ENCODE measurements around the gene STAMBPL1.

STAMBPL1 gene

DNA sequence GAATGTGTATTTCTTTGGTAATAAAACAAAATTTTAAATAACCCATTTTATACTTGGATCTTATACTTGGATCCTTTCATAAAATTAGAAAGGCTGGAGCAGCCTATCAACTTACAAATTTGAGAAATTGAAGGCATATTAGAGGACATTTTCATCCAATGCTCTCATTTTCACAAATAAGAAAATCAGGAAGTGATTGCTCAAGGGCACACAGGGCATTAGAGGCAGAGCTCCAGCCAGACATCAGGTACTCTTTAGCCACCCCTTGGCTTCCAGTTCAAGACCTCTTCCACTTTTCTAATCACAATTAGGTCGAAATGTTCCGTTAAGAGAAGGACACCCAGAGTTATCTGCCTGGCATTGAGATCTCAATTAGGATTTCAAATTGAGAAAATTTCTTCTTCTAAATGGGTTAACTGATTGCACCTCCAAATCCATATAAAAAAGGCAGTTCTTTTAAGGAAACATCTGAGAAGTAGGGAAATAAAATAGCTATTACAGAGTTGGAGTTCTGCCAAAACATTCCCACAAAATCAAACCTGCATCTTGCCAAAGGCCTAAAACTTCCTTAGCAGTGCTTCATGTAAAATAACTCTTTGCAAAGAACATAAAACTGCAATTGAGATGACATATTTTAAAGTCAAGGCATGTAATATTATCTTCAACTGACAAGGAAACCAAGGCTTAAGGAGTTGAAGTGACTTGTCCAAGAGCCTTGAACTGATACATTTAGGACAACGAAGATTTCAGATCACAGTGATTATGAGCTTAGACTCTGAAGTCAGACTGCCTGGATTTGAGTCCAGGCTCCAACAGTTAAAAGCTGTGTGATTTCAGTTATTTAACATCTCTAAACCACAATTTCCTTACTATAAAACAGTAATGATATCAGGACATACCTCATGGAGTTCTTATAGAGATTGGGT is 70.1 kb downstream of the STAMBPL1 start:
- no peak for DNase-seq (ENCODE audit: low read depth in 2 of 2)

DNA sequence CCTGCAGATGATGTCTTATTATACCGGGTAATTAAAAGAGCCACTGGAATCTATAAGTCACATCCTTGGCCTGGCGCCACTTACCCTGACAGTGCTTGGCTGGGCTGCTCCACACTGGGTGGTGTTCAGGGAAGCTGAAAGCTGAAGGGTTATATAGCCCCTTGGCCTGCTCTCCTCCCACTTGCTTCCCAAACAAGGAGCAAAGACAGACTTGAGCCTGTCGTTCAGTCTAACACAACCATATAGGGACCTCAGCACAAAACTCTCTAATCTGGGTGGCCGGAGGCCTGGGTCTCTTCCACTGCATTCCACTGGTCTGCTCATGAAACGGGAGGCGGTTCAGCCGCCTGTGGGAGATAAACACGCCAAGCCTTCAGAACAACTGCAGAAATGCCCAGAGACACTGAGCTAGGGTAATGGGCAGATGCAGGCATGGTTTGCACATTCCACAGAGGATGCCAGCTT is 72.6 kb downstream of the STAMBPL1 start, which contains the start of gene ACTA2:
Gene ACTA2, minus strand, starts transcription at position 127 of the 465 bp plus-strand sequence. CDS start 3,843 bp downstream, outside the sequence.
- DNase-seq (ENCODE audit: low read depth in 2 of 2): no peak

DNA sequence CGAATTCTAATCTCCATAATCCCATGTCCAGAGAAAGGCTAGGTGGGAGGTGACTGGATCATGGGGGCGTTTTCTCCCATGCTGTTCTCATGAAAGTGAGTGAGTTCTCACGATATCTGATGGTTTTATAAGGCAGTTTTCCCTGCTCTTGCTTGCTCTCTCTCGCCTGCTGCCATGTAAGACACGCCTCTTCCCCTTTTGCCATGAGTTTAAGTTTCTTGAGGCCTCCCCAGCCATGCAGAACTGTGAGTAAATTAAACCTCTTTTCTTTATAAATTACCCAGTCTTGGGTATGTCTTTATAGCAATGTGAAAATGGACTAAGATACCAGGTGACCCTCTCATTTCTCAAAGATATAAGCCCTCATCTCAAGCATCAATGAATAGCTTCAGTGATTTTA is 73.6 kb downstream of the STAMBPL1 start:
- DNase-seq (ENCODE audit: low read depth in 2 of 2): no peak

DNA sequence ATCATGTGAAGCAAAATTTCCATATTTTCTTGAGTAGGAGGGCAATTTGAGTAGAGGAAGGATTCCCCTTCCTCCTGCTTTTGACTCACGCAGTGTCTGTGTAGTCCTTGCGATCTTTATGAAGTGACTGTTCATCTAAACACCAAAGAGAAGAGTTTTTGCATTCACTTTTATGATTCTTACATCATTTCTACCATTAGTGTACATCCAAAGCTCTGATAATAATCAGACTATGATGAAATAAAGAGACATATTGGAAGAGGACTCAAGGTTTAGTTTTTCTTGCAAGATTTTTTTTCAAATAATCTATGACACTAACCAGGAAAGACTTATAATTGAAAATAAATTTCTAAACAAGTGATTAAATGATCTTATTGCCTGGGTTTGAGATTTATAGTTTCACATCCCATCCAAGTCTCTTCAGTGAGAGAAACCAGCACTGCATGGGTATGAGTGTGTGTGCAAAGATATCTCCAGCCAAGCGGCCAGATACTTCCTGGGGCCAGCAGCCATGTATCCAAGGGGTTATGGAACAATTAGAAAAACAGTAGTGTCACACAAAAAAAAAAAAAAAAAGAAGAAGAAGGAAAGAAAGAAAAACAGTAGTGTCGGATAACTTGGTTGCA is 74.5 kb downstream of the STAMBPL1 start:
- no peak for DNase-seq (ENCODE audit: low read depth in 2 of 2)

DNA sequence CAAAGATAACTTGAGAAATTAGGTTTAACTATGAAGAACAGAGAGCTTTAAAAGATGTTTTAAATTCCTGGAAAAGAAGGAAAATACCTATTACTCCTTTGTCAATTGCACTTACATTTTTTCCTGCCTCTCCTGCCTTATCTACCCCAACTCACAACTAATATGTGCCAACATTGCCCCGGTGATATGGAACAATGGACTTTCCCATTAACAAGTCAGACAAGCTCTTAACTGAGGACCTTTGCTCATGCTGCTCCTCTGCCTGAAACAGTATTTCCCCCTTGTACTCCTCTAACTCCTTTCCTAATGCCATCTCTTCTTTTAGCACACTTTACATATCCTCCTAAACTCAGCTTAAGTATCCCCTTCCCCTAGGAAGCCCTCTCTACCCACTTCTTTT is 77.3 kb downstream of the STAMBPL1 start:
- DNase-seq (ENCODE audit: low read depth in 2 of 2): no peak

DNA sequence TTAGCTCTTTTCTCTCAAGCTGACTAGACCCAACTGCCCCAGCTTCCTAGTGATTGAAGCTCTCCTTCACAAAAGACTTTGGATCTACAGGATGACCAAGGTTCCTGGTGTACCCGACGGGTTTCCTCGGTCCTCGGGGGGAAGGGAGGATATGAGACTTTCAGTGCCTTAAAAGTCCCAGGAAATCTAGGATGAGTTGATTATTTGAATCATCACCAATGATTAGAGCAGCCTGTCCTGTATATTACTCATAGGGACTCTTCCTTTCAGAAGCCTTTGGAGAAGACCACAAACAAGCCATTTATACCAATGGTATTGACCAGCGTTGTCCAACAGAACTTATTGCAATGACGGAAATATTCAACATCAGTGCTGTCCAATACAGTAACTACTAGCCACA is 78.7 kb downstream of the STAMBPL1 start:
- no peak for DNase-seq (ENCODE audit: low read depth in 2 of 2)

DNA sequence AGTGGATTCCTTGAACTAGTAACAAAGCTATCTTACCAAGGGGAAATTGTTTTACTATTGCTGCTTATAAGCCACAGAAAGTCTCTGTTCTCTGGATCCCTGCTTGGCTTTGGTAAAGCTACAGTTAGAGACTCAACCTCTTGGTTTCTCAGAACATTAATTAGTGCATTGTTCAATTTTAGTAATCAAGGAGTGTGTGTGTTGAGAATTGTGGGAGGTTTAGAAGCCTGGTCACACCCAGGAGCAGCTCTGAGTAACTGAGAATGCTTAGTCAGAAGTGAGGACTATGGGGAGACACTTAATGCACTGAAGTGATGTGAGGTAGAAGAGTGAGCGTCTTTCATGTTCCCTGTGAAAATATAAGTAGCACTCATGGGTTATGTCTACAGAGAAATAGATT is 80.8 kb downstream of the STAMBPL1 start:
- no peak for DNase-seq (ENCODE audit: low read depth in 2 of 2)

DNA sequence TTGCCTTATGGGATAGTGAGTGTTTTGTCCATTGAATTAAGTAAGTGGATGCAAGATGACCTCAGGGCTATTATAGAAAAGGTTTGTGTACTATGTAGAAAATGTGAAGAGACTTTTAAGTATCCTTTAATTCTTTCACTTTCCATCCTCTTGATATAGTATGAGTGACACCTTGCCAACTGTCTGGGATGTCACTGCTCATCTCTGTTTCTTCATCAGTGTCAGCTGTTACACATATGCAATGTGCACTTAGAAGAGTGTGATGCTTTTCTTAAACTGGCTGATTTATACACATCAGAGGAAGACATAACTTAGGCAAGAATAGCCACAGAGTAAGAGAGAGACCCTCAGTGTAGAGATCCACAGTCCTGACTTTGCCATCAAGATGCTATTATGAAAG is 81.2 kb downstream of the STAMBPL1 start:
- DNase-seq (ENCODE audit: low read depth in 2 of 2): no peak

DNA sequence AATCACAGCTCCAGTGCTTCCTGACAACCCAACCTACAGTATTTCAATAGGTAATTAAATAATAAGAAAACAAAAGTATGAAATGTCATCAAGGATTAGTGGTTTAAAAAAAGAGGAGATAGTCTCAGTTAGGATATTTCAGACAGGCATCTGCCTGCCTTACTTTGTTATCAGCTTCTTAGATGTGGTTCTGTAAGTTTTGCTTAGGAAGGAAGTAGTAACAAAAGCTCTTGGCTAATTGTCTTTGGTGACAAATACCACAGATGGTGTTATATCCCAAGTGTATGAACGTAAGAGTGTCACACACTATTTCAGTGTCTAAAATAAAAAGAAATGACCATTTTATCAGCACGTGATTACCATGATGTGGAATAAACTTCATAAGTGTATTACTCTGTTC is 82.3 kb downstream of the STAMBPL1 start:
- no peak for DNase-seq (ENCODE audit: low read depth in 2 of 2)

DNA sequence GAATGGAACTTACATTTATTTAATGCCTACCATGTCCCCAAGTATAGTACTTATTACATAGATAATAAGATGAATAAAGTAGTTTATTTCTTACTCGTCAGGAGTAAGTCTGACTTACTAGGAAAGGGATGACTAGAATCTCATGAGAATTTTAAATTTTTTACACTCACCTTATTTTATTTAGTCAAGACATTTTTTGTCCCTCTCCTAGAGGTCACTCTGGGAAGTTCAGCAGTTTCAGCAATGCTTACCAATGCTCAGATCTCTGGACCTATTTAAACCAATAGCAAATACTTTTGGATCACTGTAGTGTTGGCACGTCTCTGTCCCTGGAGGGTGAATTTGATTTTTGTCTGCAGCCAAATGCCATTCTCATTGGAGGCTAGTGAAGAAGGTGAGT is 83.3 kb downstream of the STAMBPL1 start:
- DNase-seq (ENCODE audit: low read depth in 2 of 2): no peak

DNA sequence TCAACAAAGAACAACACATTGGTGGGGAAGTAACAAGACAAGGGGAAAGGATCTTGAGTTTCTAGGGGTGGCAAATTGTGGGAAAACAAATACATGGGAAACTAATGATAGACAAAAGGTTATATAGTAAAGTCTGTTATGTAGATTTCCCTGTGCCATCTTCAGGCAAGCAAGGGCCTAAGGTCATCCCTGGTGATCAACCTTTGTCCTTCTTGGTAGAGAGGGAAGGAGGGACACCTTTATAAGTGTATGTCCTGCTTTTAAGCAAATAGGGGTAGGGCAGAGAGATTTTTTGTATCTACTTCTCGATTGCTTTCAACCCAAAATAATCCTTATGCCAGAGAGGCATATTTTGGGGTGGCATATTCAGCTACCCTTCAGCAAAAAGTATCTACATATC is 84.3 kb downstream of the STAMBPL1 start:
- DNase-seq (ENCODE audit: low read depth in 2 of 2): no peak

DNA sequence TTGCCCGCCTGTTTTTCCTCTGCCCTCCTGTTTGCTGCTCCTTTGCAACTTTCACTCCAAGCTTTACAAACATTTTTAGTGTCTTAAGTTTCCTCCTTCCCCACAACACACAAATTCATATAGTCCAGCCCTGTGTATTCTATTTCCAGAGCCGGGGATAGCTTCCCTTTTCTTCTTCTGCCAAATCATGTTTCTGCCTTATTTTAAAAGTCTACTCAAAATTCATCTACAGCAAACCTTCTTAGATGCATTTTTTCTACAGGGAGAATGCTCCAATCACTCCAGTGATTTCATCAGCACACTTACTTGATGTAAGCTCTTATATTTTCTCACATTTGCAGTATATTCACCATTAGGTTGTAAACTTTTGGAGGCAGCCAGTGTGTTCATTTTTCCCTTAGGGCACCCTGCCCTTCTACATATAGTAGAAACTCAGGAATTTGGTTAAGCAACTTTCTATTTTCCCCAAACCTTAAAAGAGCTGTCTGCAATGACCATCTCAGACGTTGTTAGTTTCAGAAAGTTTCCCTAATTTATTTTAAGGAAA is 84.9 kb downstream of the STAMBPL1 start:
- no peak for DNase-seq (ENCODE audit: low read depth in 2 of 2)

DNA sequence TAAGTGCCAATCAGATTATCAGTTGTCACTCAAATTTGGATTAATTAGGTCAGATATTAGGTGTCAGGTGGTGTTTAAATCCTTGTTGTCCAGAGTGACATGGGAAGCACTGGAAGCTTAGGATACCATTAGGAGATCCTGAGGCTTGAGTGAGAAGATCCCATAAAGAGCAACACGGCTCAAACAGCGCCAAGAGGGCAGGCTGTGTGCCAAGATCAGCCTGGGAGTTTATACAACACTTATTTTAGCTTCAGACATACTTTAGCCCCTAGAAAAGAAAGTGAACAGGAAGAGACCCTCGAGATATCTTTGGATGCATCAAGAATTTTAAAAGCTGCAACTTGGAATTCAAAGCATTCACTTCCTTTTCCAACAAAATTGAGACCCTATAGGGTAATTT is 86.8 kb downstream of the STAMBPL1 start:
- no peak for DNase-seq (ENCODE audit: low read depth in 2 of 2)

DNA sequence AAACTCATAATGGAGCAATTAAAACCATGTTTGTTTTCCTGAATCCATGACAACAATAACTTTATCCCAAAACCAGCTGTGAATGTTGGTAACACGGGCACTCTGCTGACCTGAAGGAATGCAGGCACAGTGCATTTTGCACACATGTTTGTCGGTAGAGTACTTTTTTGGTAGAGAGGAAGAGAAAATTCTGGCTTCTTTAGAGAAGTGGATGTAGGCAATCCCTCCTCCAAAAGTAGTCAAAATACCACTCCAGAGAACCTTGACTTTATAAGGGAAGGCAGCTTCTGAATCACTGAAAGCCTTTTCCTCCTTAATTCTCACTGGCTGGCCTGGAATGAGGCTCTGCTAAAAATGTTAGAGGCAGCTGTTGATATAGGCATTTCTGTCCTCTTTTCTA is 88.3 kb downstream of the STAMBPL1 start:
- DNase-seq (ENCODE audit: low read depth in 2 of 2): no peak

DNA sequence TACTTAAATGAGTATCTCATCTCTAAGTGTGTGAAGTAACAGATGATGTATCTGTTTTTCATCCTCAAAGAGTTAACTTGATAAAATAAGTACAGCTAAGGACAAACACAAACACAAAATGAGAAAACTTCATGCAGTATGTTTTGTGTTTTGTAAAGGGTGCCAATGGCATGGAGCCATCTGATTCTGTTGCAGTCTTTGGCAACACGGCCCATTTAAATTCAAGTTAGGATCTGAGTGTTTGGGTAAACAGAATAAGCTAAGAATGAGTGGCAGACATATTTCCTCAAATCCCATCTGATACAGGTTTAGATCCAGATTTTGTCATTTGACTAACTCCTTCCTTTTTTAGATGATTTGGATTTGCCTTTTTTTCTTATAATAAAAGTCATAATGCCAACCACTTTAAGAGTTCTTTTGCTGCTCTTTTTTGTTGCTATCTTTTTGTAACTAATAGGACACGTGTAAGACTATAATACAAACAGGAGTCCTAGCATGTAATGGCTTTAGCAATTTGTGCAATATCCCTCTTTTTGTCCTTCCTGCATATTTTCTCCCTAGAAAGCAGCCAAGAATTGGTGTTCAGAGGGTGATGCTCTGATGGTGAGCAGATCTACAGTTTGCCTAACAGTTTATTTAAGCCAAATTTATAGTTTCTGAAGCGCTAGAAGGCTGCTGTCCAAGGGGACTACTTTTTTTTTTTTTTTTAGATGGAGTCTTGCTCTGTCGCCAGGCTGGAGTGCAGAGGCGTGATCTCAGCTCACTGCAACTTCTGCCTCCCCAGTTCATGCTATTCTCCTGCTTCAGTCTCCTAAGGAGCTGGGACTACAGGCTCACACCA is 91.4 kb downstream of the STAMBPL1 start:
- DNase-seq (ENCODE audit: low read depth in 2 of 2): no peak

Measured in activated CD4-positive, alpha-beta T cell treated with anti-CD3 and anti-CD28 coated beads for 24 hours (primary cell).